HFF-Myc (cell line): ENCODE data around the gene MET.
A peak's percentile ranks its signal among the peaks of the same experiment; 100 is the strongest.

Source experiments
- DNase-seq: peaks from one replicate; pipeline ENCODE4 v3.0.0-alpha.2; 2011; ENCODE audit warnings: low read depth; ENCODE audit errors: extremely low read depth
- H3K4me3 ChIP-seq: replicated peaks from 2 replicates; pipeline ENCODE4 v1.5.1; 2011; ENCODE audit warnings: low read depth, mild to moderate bottlenecking, control low read depth, low read length
- TF ChIP-seq, protein P1 (sequence below): IDR thresholded peaks from 2 replicates; pipeline ENCODE4 v1.5.1; 2012; ENCODE audit warnings: mild to moderate bottlenecking, low read depth, low read length, control low read depth; ENCODE audit errors: missing control alignments

MET gene

DNA sequence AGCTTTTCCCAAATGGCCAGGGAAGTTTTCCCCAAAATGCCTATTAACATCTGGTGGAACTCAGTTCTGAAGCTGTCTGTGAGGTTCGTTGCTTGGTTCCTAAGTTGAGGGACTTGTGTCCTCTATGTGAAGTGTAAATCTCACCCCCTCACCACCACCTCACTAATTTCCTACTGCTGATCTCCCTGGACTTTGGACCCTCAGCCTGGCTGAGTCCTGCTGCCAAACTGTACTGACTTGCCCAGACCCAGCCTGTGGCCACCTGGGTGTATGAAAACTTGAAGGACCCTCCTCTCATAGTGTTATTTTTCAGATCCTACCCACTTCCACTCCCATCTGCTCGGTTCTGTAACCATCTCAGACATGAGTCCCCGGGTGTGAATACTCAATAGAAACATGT lies 94.9 kb downstream of the MET start:
- no peak for DNase-seq
- TF ChIP-seq, protein P1, sequence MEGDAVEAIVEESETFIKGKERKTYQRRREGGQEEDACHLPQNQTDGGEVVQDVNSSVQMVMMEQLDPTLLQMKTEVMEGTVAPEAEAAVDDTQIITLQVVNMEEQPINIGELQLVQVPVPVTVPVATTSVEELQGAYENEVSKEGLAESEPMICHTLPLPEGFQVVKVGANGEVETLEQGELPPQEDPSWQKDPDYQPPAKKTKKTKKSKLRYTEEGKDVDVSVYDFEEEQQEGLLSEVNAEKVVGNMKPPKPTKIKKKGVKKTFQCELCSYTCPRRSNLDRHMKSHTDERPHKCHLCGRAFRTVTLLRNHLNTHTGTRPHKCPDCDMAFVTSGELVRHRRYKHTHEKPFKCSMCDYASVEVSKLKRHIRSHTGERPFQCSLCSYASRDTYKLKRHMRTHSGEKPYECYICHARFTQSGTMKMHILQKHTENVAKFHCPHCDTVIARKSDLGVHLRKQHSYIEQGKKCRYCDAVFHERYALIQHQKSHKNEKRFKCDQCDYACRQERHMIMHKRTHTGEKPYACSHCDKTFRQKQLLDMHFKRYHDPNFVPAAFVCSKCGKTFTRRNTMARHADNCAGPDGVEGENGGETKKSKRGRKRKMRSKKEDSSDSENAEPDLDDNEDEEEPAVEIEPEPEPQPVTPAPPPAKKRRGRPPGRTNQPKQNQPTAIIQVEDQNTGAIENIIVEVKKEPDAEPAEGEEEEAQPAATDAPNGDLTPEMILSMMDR, result no peak
- no peak overlapping the region for H3K4me3 ChIP-seq

DNA sequence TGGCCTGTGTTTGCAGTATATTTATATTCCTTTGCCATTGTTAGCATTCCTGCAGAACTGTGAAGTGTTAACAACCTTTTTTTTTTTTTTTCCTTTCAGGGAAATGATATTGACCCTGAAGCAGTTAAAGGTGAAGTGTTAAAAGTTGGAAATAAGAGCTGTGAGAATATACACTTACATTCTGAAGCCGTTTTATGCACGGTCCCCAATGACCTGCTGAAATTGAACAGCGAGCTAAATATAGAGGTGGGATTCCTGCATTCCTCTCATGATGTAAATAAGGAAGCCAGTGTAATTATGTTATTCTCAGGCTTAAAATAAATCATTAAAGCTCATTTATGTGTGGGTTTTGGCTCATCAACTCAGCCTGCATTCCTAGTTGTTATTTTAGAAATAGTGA lies 97.5 kb downstream of the MET start:
- no peak overlapping the region for H3K4me3 ChIP-seq
- TF ChIP-seq, protein P1, result no peak
- no peak for DNase-seq

DNA sequence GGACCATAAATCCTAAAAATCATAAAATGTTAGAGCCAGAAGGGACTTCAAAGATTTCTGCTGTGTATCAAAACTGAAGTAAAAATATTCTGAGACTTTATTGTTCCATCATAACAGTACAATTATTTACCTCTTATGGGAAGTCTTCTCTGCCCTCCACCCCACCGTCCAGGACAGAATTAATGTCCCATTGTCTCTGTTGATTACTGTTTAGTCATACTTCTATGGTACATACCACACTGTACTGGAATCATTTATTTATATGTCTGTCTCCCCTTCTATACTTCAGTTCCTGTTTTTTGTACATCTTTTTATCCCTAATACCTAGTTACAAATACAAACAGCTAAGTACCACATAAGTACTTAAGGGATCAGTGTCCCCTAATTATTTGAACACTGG lies 98.9 kb downstream of the MET start:
- TF ChIP-seq, protein P1, result no peak
- no peak for DNase-seq
- H3K4me3 ChIP-seq, result no peak overlapping the region

DNA sequence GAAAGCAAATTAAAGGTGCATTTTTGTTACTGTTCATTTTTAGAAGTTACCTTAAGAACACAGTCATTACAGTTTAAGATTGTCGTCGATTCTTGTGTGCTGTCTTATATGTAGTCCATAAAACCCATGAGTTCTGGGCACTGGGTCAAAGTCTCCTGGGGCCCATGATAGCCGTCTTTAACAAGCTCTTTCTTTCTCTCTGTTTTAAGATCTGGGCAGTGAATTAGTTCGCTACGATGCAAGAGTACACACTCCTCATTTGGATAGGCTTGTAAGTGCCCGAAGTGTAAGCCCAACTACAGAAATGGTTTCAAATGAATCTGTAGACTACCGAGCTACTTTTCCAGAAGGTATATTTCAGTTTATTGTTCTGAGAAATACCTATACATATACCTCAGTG lies 99.6 kb downstream of the MET start:
- TF ChIP-seq, protein P1, result no peak
- no peak for DNase-seq

DNA sequence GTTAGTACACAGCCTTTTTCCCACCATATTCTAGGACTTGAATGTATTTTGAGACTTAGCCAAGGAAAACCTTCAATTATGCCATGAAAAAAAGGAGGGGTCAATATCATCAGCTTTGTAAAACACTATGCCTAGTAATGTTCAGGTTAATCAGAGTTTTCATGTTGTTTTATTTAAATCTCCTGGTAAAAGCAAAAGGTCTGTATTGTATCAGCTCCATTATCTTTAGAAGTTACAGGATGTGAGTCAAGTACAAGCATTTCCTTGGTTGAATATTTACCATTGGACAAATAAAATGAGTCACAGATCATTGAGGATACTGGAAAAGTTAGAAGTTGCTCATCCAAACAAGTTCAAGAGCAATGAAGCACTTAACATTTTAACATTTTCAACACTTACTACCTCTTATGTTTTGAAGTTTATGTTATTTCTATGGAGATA lies 100.4 kb downstream of the MET start:
- TF ChIP-seq, protein P1, result no peak
- DNase-seq, result peak; percentile 36
- H3K4me3 ChIP-seq, result no peak overlapping the region

More for the DNA sequence above, 99.6 kb downstream of the MET start:
- H3K4me3 ChIP-seq, result no peak overlapping the region

DNA sequence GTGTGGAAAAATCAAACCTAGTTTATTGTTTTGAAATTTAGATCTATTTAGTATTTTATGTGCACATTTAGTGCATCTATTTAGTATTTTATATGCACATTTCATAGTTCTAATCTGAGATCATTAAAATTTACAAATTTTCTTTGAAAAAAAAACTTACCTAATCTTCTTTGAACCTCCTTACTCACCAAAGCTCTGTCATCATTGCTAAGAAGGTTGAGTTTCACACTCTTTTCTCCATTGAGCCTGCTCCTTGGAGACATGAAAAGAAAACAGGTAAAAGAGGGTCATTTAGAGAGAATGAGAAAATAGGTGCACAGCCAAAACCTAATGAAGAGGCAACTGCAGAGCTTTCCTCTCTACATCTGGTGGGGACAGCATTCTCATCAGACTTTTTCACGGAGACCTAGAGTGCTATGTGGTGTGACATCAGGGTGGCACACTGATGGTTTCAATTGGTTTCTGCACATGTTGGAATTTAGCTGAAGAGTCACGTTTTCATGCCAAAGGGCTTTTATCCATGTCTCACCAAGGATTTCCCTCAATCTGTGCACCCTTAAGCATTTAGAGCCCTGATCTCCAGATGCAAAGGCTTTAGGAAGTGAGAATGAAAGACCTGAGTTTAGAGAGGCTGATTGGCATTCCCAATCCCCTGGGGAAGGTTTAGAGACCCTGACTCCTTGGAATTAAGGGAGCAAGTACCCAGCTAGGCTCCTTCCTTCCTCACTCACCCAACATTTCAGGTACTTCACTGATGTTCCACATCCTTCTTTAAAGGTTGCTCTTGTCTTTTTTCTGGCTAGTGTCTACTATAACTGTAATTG lies 101.1 kb downstream of the MET start:
- TF ChIP-seq, protein P1, result no peak
- peak; percentile 17 for DNase-seq
- no peak overlapping the region for H3K4me3 ChIP-seq

DNA sequence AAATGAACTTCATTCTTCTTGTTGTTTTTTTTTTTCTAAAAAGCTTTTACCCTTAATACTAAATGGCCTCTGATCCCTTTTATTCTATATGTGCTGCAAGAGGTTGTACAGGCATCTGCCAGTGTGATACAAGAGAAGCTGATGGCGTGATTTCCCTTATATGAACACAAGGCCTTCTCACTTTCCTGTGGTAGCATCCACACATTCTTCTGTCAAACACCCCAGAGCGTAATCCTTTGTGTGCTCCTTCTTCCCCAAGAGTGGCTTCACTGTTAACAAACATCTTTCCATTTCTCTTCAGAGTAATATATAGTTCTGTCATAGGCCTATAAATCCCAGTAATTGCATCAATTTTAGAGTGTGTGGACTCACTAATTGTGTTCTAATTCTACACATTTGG lies 104.0 kb downstream of the MET start:
- TF ChIP-seq, protein P1, result no peak
- DNase-seq, result no peak
- no peak overlapping the region for H3K4me3 ChIP-seq
